Trophoblast cell (in vitro differentiated cells and primary cell): Measurements from ENCODE around the gene AGAP6.
"Not testable (repeated sequence)": the region's sequence is repeated elsewhere in the genome, so short reads cannot be mapped to it uniquely, and the experiment has no call there.

ENCODE experiments used
- DNase-seq, 2 donors: peaks; one replicate each; pipeline ENCODE4 v3.0.0-alpha.2; 2016
- H2AFZ ChIP-seq: 2 replicates; pipeline ENCODE4 v1.6.1; 2013; ENCODE audit warnings: low read length, moderate library complexity, mild to moderate bottlenecking; ENCODE audit not compliant: insufficient read depth, poor library complexity
- H2AK5ac ChIP-seq: 2 replicates; pipeline ENCODE4 v1.6.1; 2013; ENCODE audit warnings: mild to moderate bottlenecking, low read length
- H2BK120ac ChIP-seq: 2 replicates; pipeline ENCODE4 v1.6.1; 2013; ENCODE audit warnings: low read length, mild to moderate bottlenecking, moderate library complexity; ENCODE audit not compliant: insufficient read depth, poor library complexity
- H2BK12ac ChIP-seq: 2 replicates; pipeline ENCODE4 v1.6.1; 2013; ENCODE audit warnings: mild to moderate bottlenecking, low read length, moderate library complexity
- H2BK5ac ChIP-seq: 2 replicates; pipeline ENCODE4 v1.6.1; 2013; ENCODE audit warnings: low read length, low read depth, moderate library complexity, mild to moderate bottlenecking; ENCODE audit not compliant: poor library complexity
- H3K14ac ChIP-seq: 2 replicates; pipeline ENCODE4 v1.6.1; 2013; ENCODE audit warnings: mild to moderate bottlenecking, low read length
- H3K18ac ChIP-seq: 2 replicates; pipeline ENCODE4 v1.6.1; 2013; ENCODE audit warnings: mild to moderate bottlenecking, low read length
- H3K23ac ChIP-seq: 2 replicates; pipeline ENCODE4 v1.6.1; 2013; ENCODE audit warnings: low read length
- H3K27ac ChIP-seq: 2 replicates; pipeline ENCODE4 v1.5.1; 2013; ENCODE audit warnings: low read depth, mild to moderate bottlenecking, inconsistent platforms, low read length, moderate library complexity
- H3K27me3 ChIP-seq: 2 replicates; pipeline ENCODE4 v1.6.1; 2013; ENCODE audit warnings: inconsistent platforms, mild to moderate bottlenecking, low read length, moderate library complexity; ENCODE audit not compliant: insufficient read depth
- H3K36me3 ChIP-seq, 2 experiments: 1 replicate in 1 of 2; 2 replicates in 1 of 2; pipeline ENCODE4 v1.6.1; 2013; ENCODE audit warnings: low read length in 2 of 2, mild to moderate bottlenecking in 2 of 2, moderate library complexity in 1 of 2; ENCODE audit not compliant: insufficient read depth in 2 of 2, control insufficient read depth in 1 of 2
- H3K4ac ChIP-seq: 2 replicates; pipeline ENCODE4 v1.6.1; 2013; ENCODE audit warnings: low read depth, mild to moderate bottlenecking, low read length, moderate library complexity
- H3K4me1 ChIP-seq, 2 experiments: 1 replicate in 1 of 2; 2 replicates in 1 of 2; pipeline ENCODE4 v1.6.1; 2013; ENCODE audit warnings: low read length in 2 of 2, mild to moderate bottlenecking in 2 of 2, moderate library complexity in 1 of 2; ENCODE audit not compliant: insufficient read depth in 2 of 2, control insufficient read depth in 1 of 2
- H3K4me2 ChIP-seq: 2 replicates; pipeline ENCODE4 v1.6.1; 2013; ENCODE audit warnings: inconsistent platforms, mild to moderate bottlenecking, low read length, moderate library complexity
- H3K4me3 ChIP-seq: 2 replicates; pipeline ENCODE4 v1.5.1; 2013; ENCODE audit warnings: mild to moderate bottlenecking, low read depth, low read length, inconsistent platforms
- H3K79me1 ChIP-seq: one replicate; pipeline ENCODE4 v1.6.1; 2013; ENCODE audit warnings: low read length
- H3K79me2 ChIP-seq: 2 replicates; pipeline ENCODE4 v1.6.1; 2013; ENCODE audit warnings: low read length, mild to moderate bottlenecking; ENCODE audit not compliant: control insufficient read depth, insufficient read depth, poor library complexity
- H3K9ac ChIP-seq: 2 replicates; pipeline ENCODE4 v1.6.1; 2013; ENCODE audit warnings: mild to moderate bottlenecking, low read length
- H3K9me3 ChIP-seq: 2 replicates; pipeline ENCODE4 v1.6.1; 2013; ENCODE audit warnings: low read depth, mild to moderate bottlenecking, control low read depth, inconsistent platforms, low read length; ENCODE audit not compliant: insufficient read depth
- H4K12ac ChIP-seq: 2 replicates; pipeline ENCODE4 v1.6.1; 2013; ENCODE audit warnings: low read depth, mild to moderate bottlenecking, low read length, moderate library complexity
- H4K8ac ChIP-seq: 2 replicates; pipeline ENCODE4 v1.6.1; 2013; ENCODE audit warnings: low read depth, mild to moderate bottlenecking, low read length, moderate library complexity
- H4K91ac ChIP-seq: one replicate; pipeline ENCODE4 v1.6.1; 2013; ENCODE audit warnings: low read depth, mild to moderate bottlenecking, low read length, moderate library complexity
- WGBS: extraction: QIAGEN DNeasy Blood & Tissue Kit; methylation state at CpG from one replicate; pipeline ENCODE4 v1.1.7; 2013; ENCODE audit warnings: missing lambda C conversion rate; ENCODE audit not compliant: insufficient read length, insufficient coverage; ENCODE audit errors: extremely low coverage; 5-methylcytosine and 5-hydroxymethylcytosine counted together

The AGAP6 gene

DNA sequence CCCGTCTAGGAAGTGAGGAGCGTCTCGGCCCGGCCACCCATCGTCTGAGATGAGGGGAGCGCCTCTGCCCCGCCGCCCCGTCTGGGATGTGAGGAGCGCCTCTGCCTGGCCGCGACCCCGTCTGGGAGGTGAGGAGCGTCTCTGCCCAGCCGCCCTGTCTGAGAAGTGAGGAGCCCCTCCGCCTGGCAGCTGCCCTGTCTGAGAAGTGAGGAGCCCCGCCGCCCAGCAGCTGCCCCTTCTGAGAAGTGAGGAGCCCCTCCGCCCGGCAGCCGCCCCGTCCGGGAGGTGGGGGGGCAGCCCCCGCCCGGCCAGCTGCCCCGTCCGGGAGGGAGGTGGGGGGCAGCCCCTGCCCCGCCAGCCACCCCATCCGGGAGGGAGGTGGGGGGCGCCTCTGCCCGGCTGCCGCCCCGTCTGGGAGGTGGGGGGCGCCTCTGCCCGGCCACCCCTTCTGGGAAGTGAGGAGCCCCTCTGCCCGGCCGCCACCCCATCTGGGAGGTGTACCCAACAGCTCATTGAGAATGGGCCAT lies 17.8 kb upstream of the AGAP6 start:
- H3K14ac ChIP-seq, H4K91ac ChIP-seq, H3K36me3 ChIP-seq, H3K9ac ChIP-seq, H3K4me2 ChIP-seq, H3K4me1 ChIP-seq, H3K79me1 ChIP-seq, H2BK12ac ChIP-seq, H3K79me2 ChIP-seq, H4K8ac ChIP-seq, H2BK5ac ChIP-seq, H3K23ac ChIP-seq, H2BK120ac ChIP-seq, H3K4ac ChIP-seq, DNase-seq, H3K9me3 ChIP-seq, H3K27me3 ChIP-seq, H2AK5ac ChIP-seq, H3K27ac ChIP-seq, H4K12ac ChIP-seq, H3K18ac ChIP-seq, H2AFZ ChIP-seq, H3K4me3 ChIP-seq: not testable (repeated sequence)
- no CpG with 5 or more reads among the region's 37 CpGs for WGBS

GRCh38 chr10:49971466-49971865 lies 16.7 kb upstream of the AGAP6 start:
- H3K79me1 ChIP-seq, H3K14ac ChIP-seq: not testable (repeated sequence)
- no CpG with 5 or more reads among the region's 2 CpGs for WGBS

GRCh38 chr10:49972094-49972493 lies 16.1 kb upstream of the AGAP6 start:
- not testable (repeated sequence) for H3K4me2 ChIP-seq, H3K79me2 ChIP-seq, H3K9me3 ChIP-seq, H2BK12ac ChIP-seq, DNase-seq, H4K12ac ChIP-seq, H2AFZ ChIP-seq, H2BK5ac ChIP-seq, H4K8ac ChIP-seq, H3K14ac ChIP-seq, H2AK5ac ChIP-seq, H3K18ac ChIP-seq, H3K23ac ChIP-seq, H2BK120ac ChIP-seq, H3K36me3 ChIP-seq, H3K4ac ChIP-seq, H3K27ac ChIP-seq, H3K4me1 ChIP-seq, H3K27me3 ChIP-seq, H3K79me1 ChIP-seq, H4K91ac ChIP-seq, H3K9ac ChIP-seq, H3K4me3 ChIP-seq
- no CpG with 5 or more reads among the region's 3 CpGs for WGBS

More at GRCh38 chr10:49971466-49971865, 16.7 kb upstream of the AGAP6 start:
- H2BK120ac ChIP-seq, H3K27ac ChIP-seq, H3K9ac ChIP-seq, H2BK5ac ChIP-seq, H4K91ac ChIP-seq, H2AFZ ChIP-seq, H3K4ac ChIP-seq, H3K79me2 ChIP-seq, DNase-seq, H3K4me3 ChIP-seq, H3K4me2 ChIP-seq, H3K18ac ChIP-seq, H3K36me3 ChIP-seq, H3K23ac ChIP-seq, H4K8ac ChIP-seq, H2AK5ac ChIP-seq, H4K12ac ChIP-seq, H2BK12ac ChIP-seq, H3K27me3 ChIP-seq, H3K9me3 ChIP-seq, H3K4me1 ChIP-seq: not testable (repeated sequence)

DNA sequence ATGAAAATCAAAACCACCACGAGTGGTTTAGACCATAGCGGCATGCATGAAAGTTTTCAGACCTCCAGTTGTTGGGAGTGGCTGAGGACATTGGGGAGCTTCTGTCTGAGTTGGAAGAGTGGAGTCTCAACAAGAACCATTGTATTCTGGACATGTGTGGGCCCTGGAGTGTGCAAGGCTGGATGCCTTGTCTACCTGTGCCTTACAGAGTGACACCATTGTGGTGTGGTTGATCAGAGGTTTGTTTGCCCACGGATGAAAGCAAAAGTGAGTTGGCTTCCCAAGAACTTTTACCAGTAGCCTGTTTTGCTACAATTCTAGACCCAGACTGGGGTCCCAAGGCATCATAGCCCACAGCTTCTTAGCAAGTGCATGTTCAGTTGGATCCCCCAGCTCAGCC lies 10.4 kb upstream of the AGAP6 start:
- H2AFZ ChIP-seq, H2AK5ac ChIP-seq, H2BK12ac ChIP-seq, H3K18ac ChIP-seq, H3K79me2 ChIP-seq, H2BK120ac ChIP-seq, H3K4me1 ChIP-seq, H3K9me3 ChIP-seq, DNase-seq, H3K23ac ChIP-seq, H3K4me2 ChIP-seq, H4K8ac ChIP-seq, H3K79me1 ChIP-seq, H4K12ac ChIP-seq, H2BK5ac ChIP-seq, H3K27me3 ChIP-seq, H3K4me3 ChIP-seq, H3K9ac ChIP-seq, H3K14ac ChIP-seq, H3K27ac ChIP-seq, H3K4ac ChIP-seq, H3K36me3 ChIP-seq, H4K91ac ChIP-seq: not testable (repeated sequence)
- WGBS = no CpG with 5 or more reads among the region's 3 CpGs
